Measurements from ENCODE around the gene SPINK9.

SPINK9 gene

DNA sequence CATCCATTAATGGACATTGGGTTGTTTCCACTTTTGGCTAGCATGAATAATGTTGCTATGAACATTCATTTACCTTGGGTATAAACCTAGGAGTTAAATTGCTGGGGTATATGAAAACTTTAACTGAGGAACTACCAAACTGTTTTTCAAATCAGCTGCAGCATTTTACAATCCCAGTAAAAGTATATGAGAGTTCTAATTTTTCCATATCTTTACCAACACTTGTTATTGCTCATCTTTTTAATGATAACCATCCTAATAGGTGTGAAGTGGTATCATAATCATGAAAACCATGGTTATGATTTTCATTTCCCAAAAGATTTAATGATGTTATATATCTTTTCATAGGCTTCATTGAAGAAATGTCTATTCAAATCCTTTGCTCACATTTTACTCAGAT is 32.9 kb downstream of the SPINK9 start:
- DNase-seq: no peak

DNA sequence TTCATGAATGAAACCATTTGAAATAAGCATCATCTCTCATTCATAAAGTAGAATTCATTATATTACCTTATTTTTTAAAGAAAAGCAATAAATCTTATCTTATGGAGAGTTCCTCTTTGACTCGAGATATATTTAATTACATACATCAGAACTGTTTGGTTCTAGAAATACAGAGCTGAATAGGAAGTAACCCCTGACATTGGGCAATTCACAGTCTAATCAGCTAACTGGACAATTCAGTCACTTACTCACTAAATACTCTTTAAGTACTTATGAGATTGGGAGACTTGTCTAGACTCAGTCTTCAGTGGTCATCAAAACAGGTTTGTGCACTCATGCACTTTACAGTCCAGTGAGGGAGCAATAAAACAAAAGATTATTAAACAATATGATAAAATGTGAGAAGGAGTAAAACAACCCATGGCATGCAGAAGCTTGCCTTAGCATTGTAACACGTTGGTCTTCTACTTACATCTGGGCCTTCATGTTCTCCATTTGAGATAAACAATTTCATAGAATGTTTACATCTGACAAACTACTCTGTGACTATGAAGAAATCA is 36.9 kb downstream of the SPINK9 start:
- DNase-seq: no peak

DNA sequence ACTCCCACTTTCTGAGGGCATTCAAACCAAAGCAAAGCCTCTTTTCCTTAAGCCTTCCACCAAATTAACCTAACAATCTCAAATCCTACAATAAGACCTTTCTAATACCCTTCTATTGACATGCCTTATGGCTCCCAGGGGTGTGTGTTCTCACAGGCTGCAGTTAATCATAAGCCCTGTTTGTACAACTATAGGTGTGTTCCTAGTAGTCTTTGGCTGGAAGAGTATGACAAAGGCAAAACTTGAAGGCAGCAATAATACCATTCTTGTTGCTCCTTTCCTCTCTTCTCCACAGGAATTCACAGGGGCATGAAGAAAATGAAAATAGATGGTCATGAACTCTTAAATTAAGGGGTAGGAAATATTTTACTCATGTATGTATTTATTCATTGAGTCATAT is 37.5 kb downstream of the SPINK9 start:
- DNase-seq: no peak

DNA sequence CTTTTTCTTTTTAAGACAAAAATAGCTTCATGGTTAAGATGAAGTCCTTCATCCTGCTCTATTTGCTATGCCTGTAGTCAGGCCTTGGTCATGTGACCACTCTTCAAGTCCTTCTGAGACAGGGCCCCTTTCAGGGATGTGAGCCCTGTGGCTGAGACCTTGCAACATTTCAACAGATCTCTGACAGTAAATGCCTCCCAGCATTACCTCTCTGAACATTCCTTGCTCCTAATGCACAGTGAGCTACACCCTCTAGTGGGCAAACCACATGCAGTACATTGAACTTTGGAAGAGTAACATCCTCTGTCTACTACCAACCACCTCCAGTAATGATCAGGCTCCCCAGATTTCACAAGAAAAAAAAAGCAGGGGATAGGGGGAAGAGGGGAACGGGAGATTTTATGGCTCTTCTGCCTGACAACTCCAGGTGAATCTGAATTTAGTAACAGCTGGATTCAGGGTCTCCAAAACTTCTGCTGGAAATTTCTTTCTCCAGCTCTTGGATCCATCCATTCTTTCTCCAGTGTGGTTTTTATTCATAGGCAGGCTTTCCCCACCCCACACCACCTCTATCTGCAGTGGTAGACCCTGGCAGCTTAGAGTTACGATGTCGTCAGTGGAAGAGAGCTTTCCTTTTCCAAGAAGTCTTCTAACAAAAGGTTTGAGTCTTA is 39.5 kb downstream of the SPINK9 start:
- no peak for DNase-seq

DNA sequence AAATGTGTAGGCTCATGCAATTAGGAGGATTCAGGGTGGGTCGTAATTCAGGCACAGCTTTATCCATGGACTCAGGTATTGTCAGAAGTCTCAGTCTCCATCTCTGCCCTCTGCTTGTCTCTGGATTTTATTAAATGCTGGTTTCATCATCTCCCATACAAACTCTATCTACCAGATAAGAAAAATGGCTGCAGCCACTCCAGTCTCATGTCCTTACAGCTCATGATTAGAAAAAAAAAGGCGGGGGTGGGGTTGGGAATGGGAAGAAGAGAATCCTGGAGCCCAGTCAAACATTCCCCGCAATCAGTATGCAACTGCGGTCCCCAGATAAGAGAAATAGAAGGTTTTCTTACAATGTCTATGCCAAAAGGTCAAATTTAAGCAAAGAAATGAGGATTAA is 40.8 kb downstream of the SPINK9 start:
- DNase-seq: no peak

DNA sequence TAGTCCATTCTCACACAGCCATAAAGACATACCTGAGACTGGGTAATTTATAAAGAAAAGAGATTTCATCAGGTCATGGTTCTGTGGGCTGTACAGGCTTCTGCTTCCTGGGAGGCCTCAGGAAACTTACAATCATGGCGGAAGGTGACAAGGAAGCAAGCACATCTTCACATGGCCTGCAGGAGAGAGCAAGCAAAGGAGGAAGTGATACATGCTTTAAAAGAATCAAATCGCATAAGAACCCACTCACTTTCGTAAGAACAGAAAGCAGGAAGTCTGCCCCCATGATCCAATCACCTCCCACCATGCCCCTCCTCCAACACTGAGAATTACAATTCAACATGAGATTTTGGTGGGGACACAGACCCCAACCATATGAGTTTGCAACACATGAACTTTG is 43.3 kb downstream of the SPINK9 start:
- no peak for DNase-seq

DNA sequence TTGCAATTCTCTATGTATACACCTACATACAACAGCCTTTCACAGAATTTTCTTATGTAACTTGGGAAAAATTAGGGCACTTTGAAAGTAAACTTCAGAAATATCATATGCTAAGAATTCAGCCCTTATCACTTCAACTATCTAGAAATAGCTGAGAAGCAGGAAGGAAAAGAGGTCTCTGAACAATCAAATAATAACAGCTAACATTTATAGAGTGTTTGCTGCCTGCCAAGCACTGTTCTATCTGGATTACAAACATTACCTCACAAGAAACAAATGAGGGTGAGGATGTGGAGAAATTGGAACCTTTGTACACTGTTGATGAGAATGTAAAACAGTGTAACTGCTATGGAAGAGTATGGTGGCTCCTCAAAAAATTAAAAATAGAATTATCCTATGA is 44.0 kb downstream of the SPINK9 start:
- DNase-seq: no peak

DNA sequence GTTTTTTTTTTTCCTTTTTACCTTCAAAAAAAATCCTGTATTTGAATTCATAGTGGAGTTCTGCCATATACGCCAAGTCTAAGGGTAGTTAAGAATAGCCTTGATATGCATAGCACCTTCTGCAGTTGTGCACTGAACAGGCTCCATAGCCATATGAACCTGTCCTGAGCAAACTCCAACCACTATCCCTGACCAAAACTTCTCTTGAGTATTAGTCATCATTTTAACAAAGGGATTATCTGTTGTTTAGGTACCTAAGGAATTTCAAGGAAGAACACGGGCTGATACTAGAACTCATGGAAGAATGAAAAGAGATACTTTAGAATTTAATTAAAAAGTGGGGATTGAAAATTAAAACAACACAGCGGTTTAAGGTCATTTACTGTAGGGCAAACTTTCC is 46.5 kb downstream of the SPINK9 start:
- DNase-seq: no peak

DNA sequence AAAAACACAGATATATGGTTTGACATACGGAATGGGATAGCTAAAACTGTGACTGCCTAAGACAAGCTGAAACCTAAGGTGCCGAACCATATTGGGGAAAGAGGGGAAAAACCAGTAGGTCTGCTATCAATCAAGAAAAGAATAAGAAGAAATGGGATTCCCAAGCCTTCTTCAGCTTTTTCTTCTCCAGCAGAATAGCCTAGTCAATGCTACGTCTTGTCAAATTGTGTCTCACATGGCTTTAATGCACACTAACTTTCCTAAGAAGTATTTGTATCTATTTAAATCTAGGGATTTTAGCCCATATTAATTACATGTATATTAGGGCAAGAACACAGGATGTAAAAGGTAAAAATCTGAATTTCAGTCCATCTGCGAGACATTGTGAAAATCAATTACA is 47.6 kb downstream of the SPINK9 start:
- DNase-seq: no peak

DNA sequence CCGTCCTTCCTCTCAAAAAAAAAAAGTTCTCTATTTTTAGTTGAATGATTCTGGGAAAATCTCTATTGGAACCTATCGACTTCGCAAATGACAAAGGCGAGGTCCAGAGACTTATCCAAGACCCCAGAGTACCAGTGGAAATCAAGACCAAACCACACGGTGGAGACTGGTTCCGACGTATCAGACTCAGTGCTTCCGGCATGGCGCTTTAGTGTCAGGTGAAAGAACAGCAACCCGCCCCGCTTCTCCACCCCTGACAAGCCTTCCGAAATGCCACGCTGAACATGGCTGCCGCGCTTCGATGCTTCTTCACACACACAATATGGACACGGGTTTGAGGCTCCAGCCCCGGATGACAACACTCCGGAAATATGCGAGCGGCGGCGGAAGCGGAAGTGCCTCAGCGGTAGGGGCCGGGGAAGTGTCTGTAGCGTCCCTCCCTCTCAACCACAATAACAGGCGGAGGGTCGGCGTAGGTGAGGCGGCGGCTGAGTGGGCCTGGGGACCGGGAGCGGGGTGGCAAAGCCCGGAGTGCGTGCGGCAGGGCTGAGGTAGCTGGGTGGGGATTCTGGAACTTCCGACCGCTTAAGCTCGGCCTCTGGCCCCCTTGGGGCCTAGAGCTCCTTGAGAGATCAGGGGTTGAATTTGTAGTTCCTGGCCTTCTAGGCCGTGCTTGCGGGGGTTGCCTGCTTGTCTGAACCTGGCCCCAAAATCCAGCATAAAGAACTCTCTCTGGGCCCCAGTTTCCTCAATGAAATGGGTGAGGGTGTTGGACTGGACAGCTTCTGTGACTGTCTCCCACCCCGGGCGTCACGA is 48.4 kb downstream of the SPINK9 start, which contains the start of gene FBXO38:
TSS of gene FBXO38 (plus strand) at position 395 of the 816 bp plus-strand sequence. CDS start 10,819 bp downstream, outside the sequence.
- DNase-seq: peak; percentile 96

DNA sequence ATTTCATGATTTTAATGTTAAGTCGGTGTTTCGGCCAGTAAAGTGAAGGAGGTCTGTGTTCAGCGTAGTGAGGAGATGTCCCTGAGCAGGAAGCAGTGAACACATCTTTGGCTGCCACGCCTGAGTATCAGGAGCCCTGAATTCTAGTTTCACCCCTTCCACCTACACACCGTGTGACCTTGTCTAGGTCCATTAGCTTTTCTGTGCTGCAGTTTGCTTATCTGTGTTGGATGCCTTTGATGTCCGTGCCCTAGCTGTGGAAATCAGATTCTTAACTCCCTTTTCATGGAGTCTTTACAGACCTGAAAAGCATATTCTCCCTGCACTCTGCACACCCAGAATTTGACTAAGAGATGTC is 49.0 kb downstream of the SPINK9 start:
- no peak for DNase-seq

DNA sequence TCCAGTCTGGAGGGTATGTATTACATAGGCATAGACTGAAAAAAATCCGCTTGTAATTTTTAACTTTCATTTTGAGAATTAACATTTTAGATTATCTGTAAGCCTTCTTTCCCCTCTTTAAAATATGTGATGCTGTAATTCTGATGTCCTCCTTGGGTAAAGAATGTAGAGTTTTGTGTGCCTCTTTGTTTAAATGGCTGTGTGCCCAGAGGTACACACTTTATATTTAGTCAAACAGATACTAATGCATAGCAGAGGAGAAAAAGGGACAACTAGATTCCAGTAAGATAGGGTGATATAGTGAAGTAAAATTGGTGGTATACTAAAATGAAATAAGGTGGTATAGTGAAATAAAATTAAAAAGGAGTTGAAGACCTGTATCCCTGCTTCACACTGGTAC is 49.7 kb downstream of the SPINK9 start:
- no peak for DNase-seq

DNA sequence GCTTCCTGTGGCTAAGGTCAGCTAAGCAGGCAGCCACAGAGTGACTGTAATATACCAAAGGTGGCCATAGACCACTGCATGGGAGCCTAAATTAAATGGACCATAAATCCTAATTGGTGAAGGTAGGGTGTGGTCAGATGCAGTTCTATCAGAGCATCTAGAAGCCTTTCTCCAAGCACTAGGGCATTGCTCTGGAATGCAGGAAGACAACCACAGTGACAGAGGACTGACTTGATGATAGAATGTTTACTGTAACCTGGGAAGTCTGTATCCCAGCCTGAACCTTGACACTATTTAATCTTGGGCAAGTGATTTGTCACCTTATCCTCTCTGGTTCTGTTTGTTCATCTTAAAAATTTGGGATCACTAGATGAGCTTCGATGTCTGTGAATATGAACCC is 50.7 kb downstream of the SPINK9 start:
- DNase-seq: no peak

DNA sequence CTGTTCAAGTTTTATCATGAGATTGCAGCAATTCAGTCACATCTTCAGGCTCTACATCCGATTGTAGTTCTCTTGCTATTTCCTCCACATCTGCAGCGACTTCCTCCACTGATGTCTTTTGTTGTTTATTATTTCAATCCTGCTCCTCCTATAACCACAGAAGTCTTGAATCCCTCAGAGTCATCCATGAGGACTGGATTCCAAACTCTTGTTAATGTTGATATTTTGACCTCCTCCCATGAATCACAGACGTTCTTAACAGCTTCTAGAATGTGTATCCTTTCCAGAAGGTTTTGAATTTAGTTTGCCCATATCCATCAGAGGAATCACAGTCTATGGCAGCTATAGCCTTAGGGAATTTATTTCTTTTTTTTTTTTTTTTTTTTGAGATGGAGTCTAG is 52.0 kb downstream of the SPINK9 start:
- DNase-seq: no peak

DNA sequence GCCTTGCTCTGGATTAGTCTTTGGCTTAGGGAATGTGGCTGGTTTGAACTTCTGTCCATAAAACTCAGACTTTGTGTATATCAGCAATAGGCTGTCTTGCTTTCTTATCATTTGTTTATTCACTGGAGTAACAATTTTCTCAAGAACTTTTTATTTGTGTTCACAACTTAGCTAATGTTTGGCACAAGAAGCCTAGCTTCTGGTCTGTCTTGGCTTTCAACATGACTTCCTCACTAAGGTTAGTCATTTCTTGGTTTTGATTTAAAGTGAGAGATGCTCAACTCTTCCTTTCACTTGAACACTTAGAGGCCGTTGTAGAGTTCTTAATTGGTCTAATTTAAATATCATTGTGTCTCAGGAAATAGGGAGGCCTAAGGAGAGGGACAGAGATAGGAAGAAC is 53.3 kb downstream of the SPINK9 start:
- DNase-seq: no peak
